GM18870 (cell line): ENCODE results near the gene BMPR1A.
"Not testable (repeated sequence)": the region's sequence is repeated elsewhere in the genome, so short reads cannot be mapped to it uniquely, and the experiment has no call there.

Experiments used
- ATAC-seq: cut with Tn5 transposase; IDR thresholded peaks from one replicate; pipeline ENCODE4 v1.9.1; 2021; ENCODE audit warnings: moderate library complexity; ENCODE audit not compliant: unreplicated experiment

Gene BMPR1A

GRCh38 chr10:86837663-86838062 lies 81.2 kb downstream of the BMPR1A start:
- no peak for ATAC-seq

DNA sequence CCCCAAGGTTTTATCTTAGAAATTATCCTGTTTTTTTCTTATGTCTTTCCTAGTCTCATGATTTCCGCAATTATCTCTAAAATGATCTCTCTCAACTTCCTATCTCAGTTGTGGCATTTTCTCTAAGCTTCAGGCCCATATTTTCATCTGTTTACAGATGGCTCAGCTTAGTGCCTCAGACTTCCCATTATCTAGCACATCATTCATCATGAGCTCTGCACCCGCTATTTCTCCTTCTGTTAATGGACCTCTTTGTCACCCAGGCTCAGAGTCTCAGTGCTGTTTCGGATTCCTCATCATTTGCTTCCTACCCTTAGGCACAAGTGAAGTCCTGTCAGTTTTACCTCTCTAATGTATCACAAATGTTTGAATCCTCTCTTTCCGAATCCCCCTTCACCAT lies 84.1 kb downstream of the BMPR1A start:
- no peak for ATAC-seq

DNA sequence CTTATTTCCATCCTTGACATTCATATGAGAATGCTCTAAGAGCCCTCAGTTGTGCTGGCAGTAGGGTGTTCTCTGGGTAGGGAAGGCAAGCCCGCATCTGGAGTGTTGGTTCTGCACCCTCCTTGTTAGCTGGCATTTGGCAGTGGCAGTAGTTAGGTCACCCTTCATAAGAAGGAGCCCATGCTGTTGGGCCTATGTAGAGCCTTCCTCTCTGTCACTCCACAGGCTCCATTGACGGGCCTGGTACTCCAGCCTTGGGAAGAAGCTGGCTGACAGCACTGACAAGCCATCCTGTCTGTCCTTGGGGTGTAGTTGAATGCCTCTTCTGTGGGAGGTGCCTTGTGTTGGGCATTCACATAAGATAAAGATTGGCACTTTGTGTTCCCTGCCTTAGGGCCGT lies 89.7 kb downstream of the BMPR1A start:
- ATAC-seq, result no peak

DNA sequence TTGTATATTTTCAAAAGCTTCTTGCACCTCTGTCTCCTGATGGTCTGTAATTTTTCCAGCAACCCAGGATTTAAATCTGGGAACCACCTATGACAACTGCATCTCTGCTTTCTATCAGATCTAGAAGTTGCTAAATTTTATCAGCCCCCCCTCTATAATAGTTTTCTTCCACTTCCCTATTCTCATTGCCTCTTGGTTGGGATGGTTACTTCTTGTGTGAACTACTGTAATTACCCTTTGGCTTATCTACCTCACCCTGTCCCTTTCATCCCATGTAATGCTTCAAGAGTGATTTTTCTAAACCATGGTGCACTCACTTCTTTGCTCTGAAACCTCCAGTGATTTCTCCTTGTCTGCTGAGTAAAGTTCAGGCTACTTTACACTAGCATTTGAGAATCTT lies 92.3 kb downstream of the BMPR1A start:
- ATAC-seq, result no peak

DNA sequence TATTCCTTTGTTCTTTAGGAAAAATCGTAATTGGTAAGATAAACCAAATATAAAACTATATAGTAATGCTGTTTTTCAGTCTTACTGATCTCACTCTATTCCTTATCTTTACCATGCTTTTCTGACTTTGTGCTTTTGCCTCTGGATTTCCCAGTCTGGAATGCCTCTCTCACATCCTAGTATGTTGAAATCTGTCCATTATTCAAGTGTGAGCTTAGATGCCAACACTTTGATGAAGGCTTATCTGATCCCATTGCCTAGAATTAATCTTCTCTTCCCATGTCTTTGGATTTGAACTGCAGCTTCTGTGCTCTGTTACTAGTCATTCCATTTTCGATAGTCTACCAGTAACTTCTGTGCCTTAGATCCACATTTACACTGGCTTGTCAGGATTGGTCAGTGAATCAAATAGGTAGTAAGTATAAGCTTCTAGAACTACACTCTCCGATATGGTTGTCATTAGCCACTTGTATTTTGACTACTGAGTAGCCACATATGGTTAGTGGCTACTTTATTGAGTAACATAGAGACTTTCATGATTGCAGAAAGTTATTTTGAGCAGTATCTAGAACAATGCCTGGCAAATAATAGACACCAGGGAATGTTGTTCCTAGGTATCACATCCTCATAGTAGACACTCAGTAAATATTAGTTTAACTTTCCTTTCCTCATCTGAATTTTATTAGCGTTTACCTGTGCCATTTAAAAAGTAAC lies 92.9 kb downstream of the BMPR1A start:
- ATAC-seq, result peak; percentile 94

- ATAC-seq, result no peak
These were observed 94.1 kb downstream of the BMPR1A start for GRCh38 chr10:86850481-86850880.

- no peak for ATAC-seq
These were observed 95.1 kb downstream of the BMPR1A start for GRCh38 chr10:86851328-86852207.

DNA sequence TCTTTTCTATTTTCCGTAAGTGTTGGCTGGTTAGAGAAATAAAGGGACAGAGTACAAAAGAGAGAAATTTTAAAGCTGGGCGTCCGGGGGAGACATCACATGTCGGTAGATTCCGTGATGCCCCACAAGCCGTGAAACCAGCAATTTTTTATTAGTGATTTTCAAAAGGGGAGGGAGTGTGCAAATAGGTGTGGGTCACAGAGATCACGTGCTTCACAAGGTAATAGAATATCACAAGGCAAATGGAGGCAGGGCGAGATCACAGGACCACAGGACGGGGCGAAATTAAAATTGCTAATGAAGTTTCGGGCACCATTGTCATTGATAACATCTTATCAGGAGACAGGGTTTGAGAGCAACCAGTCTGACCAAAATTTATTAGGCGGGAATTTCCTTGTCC lies 97.2 kb downstream of the BMPR1A start:
- not testable (repeated sequence) for ATAC-seq

DNA sequence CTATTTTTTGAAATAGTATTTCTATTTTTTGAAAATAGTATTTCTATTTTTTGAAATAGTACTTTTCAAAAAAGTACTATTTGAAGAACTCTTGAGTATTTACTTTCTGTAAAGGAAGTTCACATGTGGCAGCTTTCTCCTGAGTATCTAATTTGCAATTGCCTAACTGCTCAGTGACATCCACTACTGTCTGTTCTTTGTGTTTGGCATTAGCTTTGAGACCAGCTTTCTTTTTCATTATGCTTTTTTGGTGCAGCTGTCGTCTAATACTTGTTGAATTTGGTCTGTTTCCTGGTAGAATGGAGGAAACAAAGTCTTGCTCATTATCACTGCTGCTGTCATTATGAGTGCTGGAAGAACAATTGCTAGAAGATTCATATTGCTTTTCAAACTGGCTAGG lies 99.1 kb downstream of the BMPR1A start:
- no peak for ATAC-seq

DNA sequence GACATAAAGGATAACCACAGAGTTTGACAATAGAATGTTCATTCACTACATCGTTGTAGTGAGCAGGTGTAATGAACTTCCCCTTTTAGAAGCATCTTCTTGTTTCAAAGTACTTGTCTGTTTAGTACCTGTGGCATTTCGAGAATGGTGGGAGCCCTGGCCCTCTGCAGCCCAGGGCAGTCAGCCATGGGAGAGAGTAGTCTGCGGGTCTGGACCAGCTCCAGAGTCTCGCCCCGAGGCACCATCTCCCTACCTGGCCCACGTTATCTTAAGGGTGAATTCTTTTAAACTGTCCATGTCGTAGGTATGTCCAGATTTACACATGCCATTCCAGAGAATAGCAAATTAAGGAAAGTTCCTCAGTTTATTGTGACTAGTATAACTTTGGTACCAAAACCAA lies 99.7 kb downstream of the BMPR1A start:
- ATAC-seq, result no peak

DNA sequence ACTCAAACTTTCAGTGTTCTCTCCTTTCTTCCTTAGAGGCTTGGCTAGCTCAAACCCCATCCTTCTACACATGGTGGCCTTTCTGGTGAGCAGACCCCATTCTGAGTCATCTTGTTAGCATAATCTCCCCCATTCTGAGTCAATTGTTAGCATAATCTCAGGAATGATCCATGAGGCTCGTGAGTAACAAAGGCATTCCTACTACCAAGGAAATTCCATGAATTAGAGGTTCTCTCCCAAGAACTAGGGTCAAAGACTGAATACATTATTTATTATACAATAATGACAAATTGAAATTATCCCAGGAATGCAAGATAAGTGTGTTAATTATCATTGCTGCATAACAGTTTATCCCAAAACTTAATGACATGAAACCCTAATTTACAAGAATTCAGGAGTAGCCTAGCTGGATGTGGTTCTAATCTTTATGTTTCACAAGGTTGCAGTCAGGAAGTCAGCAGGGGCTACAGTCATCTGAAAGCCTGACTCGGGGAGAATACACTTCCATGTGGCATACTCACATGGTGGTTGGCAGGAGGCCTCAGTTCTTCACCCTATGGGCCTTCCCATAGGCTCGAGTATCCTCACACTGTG lies 100.8 kb downstream of the BMPR1A start:
- ATAC-seq, result no peak

- ATAC-seq, result no peak
These were observed 101.6 kb downstream of the BMPR1A start for GRCh38 chr10:86858011-86858410.

- ATAC-seq, result no peak
These were observed 104.9 kb downstream of the BMPR1A start for GRCh38 chr10:86861351-86861750.

GRCh38 chr10:86862373-86862772 lies 106.0 kb downstream of the BMPR1A start:
- ATAC-seq, result no peak

- ATAC-seq, result no peak
These were observed 106.5 kb downstream of the BMPR1A start for GRCh38 chr10:86862786-86863483.

GRCh38 chr10:86863484-86863842 lies 107.0 kb downstream of the BMPR1A start:
- no peak for ATAC-seq

DNA sequence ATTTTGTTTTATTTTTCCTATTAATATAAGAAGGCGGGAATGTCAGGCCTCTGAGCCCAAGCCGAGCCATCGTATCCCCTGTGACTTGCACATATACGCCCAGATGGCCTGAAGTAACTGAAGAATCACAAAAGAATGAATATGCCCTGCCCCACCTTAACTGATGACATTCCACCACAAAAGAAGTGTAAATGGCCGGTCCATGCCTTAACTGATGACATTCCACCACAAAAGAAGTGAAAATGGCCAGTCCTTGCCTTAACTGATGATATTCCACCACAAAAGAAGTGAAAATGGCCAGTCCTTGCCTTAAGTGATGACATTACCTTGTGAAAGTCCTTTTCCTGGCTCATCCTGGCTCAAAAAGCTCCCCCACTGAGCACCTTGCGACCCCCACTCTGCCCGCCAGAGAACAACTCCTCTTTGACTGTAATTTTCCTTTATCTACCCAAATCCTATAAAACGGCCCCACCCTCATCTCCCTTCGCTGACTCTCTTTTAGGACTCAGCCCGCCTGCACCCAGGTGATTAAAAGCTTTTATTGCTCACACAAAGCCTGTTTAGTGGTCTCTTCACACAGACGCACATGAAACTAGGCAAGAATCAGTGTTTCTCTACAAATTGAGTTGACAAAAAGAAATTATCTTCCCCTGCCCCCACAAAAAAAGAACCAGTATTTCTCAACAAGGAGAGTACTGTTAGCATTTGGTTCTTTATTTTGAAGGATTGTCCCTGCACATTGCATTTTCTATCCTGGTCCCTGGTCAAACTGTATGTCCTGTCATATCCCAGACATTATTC lies 108.8 kb downstream of the BMPR1A start:
- not testable (repeated sequence) for ATAC-seq

DNA sequence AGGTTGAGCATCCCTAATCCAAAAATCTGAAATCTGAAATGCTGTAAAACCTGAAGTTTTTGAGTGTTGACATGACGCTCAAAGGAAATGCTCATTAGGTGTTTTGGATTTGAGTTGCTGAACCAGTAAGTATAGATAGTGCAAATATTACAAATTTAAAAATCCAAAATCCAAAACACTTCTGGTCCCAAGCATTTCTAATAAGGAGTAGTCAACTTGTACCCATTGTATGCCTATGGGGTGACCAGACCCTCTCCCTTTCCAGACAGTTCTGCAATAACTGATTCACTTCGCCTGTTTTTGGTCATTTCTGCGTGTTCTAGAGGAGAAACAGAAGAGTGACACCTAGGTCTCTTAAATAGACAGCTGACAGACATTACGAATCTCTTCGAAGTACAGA lies 110.7 kb downstream of the BMPR1A start:
- ATAC-seq, result no peak

- no peak for ATAC-seq
These were observed 111.9 kb downstream of the BMPR1A start for GRCh38 chr10:86868353-86868752.

- ATAC-seq, result no peak
These were observed 114.3 kb downstream of the BMPR1A start for GRCh38 chr10:86870679-86871078.
